GM13977 (cell line): Measurements from ENCODE around the gene LHX2.

Source experiments
- DNase-seq: peaks from one replicate; pipeline ENCODE4 v3.0.0; 2012; ENCODE audit warnings: low spot score
- in situ Hi-C: fragments of 300-500 bp; cut with MboI; formaldehyde crosslinking; loops from one replicate; pipeline ENCODE4 v1.12.0; 2022; ENCODE audit warnings: low sequenced_read_pairs, low pct_unique_long_range_greater_than_20kb, mixed read lengths, inconsistent platforms; ENCODE audit not compliant: unreplicated experiment
- TF ChIP-seq, protein P1 (sequence below): IDR thresholded peaks from 2 replicates; pipeline ENCODE4 v1.5.1; 2012; ENCODE audit warnings: mild to moderate bottlenecking, control low read depth; ENCODE audit not compliant: insufficient read depth; ENCODE audit errors: extremely low read depth, missing control alignments

LHX2 gene

DNA sequence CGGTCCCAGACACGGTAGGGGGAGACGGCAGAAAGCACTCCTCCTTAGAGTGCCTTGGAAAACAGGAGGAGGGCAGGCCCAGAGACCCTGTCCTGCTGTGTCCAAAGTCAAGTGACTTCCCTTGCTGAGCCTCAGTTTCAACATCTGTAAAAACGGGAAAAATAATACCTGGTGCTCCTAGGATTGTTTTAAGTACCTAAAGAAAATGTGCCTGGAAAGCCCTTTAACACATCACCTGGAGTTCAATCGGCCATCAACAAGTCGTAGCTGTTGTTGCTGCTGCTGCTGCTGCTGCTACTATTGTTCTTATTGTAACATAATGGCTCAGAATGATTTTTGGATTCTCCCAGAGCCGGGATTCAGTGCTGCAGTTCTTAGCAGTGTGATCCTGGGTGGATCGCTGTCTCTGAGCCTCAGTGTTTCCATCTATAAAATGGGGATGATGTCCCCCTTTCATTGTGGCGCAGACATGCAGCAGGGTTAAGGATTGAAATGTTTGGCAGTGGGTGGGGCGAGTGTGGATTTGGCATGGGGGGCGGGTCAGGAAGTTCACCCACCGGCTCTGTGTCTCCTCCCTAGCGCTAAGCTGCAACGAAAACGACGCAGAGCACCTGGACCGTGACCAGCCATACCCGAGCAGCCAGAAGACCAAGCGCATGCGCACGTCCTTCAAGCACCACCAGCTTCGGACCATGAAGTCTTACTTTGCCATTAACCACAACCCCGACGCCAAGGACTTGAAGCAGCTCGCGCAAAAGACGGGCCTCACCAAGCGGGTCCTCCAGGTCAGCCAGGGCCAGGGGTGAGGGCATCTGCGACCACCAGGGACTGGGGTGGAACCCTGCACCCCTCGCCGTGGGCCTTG, 9.2 kb downstream of the LHX2 start:
- peak; percentile 87 for DNase-seq
- in situ Hi-C loops: loop anchor here (25.0 kb wide), 1 partner anchor 483 kb away; no protein-coding TSS in a partner anchor

DNA sequence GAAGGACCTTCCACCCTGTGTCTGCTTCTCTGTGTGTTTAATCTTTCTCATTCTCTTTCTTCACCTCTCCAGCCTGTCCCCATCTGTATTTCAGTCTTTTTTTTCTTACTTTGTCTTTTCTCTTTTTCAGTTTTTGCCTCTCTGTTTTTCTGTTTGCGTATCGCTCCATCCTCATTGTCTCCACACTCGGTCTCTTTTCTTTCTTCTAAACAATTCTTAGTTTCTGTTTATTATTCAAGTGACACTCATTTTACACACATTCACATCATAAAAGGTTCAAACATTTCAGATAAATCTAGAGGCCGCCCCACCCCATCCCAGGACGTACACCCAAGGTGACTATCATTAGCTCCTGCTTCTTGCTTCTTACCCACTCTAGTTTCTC, 9.8 kb downstream of the LHX2 start:
- in situ Hi-C loops: loop anchor here (25.0 kb wide), 1 partner anchor 484 kb away; no protein-coding TSS in a partner anchor
- no peak for DNase-seq
- TF ChIP-seq, protein P1, sequence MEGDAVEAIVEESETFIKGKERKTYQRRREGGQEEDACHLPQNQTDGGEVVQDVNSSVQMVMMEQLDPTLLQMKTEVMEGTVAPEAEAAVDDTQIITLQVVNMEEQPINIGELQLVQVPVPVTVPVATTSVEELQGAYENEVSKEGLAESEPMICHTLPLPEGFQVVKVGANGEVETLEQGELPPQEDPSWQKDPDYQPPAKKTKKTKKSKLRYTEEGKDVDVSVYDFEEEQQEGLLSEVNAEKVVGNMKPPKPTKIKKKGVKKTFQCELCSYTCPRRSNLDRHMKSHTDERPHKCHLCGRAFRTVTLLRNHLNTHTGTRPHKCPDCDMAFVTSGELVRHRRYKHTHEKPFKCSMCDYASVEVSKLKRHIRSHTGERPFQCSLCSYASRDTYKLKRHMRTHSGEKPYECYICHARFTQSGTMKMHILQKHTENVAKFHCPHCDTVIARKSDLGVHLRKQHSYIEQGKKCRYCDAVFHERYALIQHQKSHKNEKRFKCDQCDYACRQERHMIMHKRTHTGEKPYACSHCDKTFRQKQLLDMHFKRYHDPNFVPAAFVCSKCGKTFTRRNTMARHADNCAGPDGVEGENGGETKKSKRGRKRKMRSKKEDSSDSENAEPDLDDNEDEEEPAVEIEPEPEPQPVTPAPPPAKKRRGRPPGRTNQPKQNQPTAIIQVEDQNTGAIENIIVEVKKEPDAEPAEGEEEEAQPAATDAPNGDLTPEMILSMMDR: no peak

More for the DNA sequence above, 9.2 kb downstream of the LHX2 start:
- TF ChIP-seq, protein P1: no peak

DNA sequence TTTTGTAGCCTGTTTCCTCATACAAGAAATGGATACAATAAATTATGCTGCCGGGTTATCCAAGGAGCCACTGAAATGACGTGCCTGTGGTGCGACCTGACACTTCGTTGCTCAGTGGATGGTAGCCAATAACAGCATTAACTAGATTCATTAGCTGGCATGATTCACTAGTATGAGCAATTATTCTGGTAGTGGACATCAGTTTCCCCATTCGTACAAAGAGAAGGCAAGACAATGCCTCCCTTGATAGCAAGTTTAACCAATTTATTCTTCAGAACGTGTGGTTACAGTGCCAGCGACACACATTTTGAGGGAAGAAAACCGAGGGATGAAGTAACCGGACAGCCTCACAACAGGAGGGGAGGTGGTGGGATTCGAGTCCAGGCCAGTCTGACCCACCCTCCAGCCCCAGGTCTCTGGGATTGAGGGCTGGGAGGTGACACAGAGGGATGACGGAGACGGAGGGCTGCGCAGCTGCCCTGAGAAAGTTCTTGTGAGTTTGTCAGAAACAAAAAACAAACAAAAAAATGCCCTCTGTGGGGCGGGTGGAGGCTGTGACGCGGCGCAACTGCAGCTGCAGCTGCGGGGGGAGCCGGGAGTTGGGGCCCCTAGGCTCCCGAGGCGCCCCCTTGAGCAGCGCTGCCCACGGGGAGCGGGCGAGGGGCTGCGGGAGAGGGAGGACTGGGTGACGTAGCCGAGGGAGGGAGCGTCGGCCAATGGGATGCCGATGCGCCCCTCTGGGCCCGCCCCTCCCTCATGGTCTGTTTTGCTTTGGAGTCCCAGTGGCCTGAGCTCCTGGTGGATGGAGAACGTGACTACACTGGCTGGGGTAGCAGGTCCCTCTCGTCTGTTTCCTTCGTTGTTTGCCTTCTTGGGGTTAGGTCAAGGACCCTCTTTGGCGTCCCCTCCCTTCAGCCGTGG, 10.9 kb downstream of the LHX2 start:
- DNase-seq: peak; percentile 26
- TF ChIP-seq, protein P1: no peak
- in situ Hi-C loops: loop anchor here (25.0 kb wide), 1 partner anchor 485 kb away; no protein-coding TSS in a partner anchor

DNA sequence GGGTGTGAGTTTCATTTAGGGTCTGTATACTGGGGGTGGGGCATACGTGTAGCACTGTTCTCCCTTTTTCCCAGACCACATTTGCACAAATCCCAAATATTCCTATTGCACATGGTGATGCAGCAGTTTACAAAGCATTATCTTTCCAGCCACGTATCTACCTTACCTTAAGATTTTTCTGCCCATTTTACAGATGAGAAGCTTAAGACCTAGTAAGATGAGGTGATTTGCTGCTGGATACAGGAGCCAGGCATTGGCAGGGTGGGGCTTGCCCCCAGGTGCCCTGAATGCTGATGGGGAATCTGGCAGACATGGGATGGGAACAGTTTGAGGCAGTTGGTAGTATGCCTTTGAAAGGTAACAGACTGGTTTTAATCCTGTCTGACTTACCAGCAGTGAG, 12.5 kb downstream of the LHX2 start:
- in situ Hi-C loops: loop anchor here (25.0 kb wide), 1 partner anchor 487 kb away; no protein-coding TSS in a partner anchor
- TF ChIP-seq, protein P1: no peak
- no peak for DNase-seq

DNA sequence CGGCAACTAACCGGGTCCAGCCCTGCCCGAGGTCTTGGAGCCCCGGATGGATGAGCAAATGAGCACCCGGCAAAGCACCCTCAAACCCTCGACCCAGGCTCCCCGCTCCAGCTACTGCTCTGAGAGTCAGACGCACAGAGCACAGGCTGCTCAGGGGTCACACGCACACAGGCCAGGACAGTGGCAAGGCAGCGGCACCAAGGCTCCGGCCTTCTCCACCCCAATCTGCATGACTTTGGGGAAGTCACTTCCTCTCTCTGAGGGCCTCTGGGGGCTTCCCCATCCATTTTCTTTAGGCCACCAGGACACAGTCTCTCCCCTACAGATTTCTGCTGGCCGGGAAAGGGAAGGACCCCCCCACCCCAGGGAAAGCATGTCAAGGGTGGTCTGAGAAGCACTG, 18.0 kb downstream of the LHX2 start:
- TF ChIP-seq, protein P1: no peak
- DNase-seq: no peak
- in situ Hi-C loops: no loop called here

DNA sequence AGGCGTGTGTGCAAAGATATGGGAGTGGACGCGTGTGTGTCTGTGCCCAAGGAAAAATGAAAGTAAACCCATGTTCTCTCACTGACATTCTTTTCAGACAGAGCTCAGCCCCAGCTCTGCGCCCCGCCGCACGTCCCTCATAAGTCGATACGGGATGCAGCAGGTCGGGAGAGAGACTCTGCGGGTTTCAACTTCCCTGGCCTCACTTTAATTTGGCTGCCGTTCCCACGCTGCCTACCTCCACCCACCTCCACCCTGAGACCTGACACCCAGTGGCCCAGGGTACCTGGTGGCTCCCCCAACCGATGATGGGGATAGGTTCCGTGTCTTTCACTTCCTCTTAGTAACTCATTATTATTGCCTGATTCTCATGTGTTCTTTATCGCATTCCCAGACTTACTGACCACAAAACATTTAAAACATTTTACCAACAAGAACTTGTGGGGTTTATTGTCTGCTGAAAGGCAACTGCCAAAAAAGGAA, 19.4 kb downstream of the LHX2 start:
- DNase-seq: no peak
- in situ Hi-C loops: no loop called here
- TF ChIP-seq, protein P1: no peak
